ENCODE data around the gene ADCYAP1R1.

ADCYAP1R1 gene

GRCh38 chr7:31105256-31105950 lies 53.3 kb downstream of the ADCYAP1R1 start:
- Mint-ChIP-seq H3K4me3 (no peak overlapping the region), H3K27me3 (ENCODE audit: low read depth) (no peaks in the 10 kb centered on the region), H3K36me3 (ENCODE audit: low read depth) (no peaks in the 10 kb centered on the region), H3K27ac (no peak overlapping the region), H3K4me1 (ENCODE audit: low read depth) (no peaks in the 10 kb centered on the region), H3K9me3 (no peaks in the 10 kb centered on the region)
- DNase-seq (ENCODE audit: low spot score), result no peak

GRCh38 chr7:31106303-31107105 lies 54.4 kb downstream of the ADCYAP1R1 start:
- no peak overlapping the region for H3K4me3 Mint-ChIP-seq
- H3K9me3 Mint-ChIP-seq, result no peaks in the 10 kb centered on the region
- no peaks in the 10 kb centered on the region for H3K4me1 Mint-ChIP-seq (ENCODE audit: low read depth)
- H3K27me3 Mint-ChIP-seq (ENCODE audit: low read depth), result no peaks in the 10 kb centered on the region
- H3K27ac Mint-ChIP-seq, result no peak overlapping the region
- DNase-seq (ENCODE audit: low spot score), result no peak
- H3K36me3 Mint-ChIP-seq (ENCODE audit: low read depth), result no peaks in the 10 kb centered on the region

DNA sequence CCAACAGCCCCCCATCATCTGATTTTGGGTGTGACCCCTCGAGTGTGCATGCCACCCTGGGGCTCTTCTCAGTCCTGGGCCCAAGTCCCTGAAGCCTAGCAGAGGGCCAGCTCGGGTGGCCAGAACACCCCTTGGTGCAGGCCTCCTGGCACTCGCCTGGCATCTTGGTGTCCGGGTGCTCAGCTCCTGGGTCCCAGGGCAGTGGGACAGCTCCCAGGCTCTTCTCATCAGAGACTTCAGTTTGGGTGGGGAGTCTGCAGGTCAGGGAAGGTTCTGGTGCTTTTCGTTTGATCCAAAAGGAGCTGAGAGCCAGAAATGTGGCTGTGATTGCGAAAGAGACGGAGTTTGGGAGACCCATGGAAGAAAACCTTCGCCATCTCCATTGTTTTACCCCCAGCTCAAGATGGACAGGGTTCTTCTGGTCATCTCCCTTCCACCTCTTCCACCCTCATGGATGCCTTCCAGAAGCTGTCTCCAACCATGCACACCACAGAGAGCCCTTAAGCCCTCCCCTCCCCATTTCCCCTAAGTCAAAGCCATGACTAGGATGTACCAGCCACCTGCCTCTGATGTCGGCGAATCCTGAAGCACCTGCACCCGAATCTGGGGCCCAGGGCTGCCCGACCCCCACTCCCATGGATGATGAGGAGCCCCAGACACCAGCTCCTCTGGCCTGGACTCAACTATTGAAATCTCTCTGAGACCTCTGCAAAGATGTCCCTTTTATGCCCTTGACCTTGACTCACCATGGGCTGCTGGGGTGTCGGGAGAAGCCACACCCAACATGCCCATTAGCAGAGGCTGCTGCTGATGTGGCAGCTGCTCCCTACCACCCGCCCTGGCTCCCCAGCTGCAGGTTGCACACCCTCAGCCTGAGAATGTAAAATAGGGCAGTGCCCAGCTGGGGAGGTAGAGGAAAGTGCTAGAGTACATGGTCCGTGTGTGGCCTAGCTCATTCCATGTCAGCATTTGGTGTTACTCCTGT lies 55.3 kb downstream of the ADCYAP1R1 start:
- DNase-seq (ENCODE audit: low spot score), result no peak
- no peak overlapping the region for H3K27ac Mint-ChIP-seq
- no peak overlapping the region for H3K4me3 Mint-ChIP-seq
- no peaks in the 10 kb centered on the region for H3K4me1 Mint-ChIP-seq (ENCODE audit: low read depth)
- H3K27me3 Mint-ChIP-seq (ENCODE audit: low read depth), result no peaks in the 10 kb centered on the region
- no peaks in the 10 kb centered on the region for H3K36me3 Mint-ChIP-seq (ENCODE audit: low read depth)
- H3K9me3 Mint-ChIP-seq, result no peaks in the 10 kb centered on the region

DNA sequence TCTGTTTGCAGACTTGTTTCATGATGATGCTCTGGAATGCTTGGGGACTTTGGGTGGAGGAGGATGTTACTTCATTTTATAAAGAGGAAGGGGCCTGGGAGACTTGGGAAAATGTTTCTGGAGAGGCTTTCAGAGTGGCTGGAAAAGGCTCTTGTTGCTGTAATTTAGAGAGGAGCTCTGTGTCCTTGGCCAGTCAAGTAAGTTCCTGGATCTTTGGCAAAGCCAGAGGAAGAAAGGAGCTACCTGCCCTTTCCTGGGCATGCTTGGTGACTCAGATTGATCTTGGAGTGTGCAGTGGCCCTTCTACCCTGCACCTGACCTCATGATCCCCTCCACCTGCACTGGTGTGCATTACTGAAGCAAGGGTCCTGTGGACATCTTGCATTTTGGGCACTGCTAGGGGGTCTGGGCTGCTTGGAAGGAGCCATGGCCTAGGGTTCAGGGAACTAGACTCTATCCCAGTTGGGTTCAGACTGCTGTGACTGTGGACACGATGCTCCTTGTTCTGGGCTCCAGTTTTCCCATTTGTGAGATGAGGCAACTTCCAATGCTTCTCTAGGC lies 56.1 kb downstream of the ADCYAP1R1 start:
- Mint-ChIP-seq H3K4me3 (no peak overlapping the region), H3K36me3 (ENCODE audit: low read depth) (no peaks in the 10 kb centered on the region), H3K27me3 (ENCODE audit: low read depth) (no peaks in the 10 kb centered on the region), H3K27ac (no peak overlapping the region), H3K4me1 (ENCODE audit: low read depth) (no peaks in the 10 kb centered on the region), H3K9me3 (no peaks in the 10 kb centered on the region)
- DNase-seq (ENCODE audit: low spot score), result no peak

DNA sequence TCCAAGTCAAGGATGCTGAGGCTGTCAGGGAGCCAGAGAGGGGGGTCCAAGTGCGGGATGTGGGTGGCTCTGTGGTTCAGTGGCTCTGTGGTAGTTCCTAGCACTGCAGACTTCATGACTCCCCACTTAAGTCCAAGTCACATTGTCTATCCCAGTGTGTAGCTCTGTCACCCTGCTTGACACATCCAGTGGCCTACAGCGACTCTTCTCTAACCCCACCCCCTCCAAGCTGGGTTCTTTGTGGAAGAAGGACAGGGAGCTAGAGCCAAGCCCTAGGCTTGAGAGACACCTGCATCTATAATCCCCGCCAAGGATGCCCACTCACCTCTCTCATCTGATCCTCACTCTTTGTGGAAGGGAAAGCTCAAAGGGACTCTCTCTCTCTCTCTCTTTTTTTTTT lies 57.6 kb downstream of the ADCYAP1R1 start:
- Mint-ChIP-seq H3K27me3 (ENCODE audit: low read depth) (no peaks in the 10 kb centered on the region), H3K9me3 (no peaks in the 10 kb centered on the region), H3K4me3 (no peak overlapping the region), H3K36me3 (ENCODE audit: low read depth) (no peaks in the 10 kb centered on the region), H3K4me1 (ENCODE audit: low read depth) (no peaks in the 10 kb centered on the region), H3K27ac (no peak overlapping the region)
- no peak for DNase-seq (ENCODE audit: low spot score)

DNA sequence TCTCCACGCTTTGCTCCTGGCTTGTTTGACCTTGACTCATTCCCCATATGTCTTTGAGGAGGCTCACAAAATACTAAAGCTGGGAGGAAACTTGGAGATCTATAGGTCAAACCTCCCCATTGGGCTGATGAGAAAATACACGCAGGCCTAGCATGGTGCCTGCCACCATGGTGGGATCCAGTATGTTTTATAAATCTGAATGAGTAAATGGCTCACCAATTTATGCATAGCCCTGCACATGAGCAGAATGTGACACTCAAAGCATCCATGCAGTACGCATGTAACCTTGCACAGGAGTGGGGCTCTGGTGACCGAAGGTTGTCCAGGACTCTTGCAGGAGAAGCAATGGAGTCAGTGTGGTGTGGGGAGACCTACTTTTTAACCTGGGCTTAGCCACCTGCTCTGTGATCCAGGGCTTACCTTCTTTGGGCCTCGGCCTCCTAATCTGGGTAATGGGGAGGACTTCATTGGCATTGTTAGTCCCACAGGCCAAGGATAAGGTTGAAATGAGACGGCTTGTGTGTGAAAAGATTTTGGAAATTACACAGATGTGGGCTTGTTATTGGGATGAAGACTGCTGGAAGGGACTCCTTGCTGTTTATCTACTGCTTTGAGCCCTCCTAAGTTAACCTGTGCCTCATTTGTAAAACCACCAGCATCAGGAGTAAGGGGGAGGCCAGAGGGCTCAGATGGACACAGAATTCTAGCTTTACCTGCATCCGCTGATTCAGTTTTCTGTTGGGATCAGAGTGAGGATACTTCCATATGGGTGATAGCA lies 58.4 kb downstream of the ADCYAP1R1 start:
- Mint-ChIP-seq H3K4me3 (no peak overlapping the region), H3K4me1 (ENCODE audit: low read depth) (no peaks in the 10 kb centered on the region), H3K9me3 (no peaks in the 10 kb centered on the region), H3K36me3 (ENCODE audit: low read depth) (no peaks in the 10 kb centered on the region), H3K27ac (no peak overlapping the region), H3K27me3 (ENCODE audit: low read depth) (no peaks in the 10 kb centered on the region)
- no peak for DNase-seq (ENCODE audit: low spot score)

DNA sequence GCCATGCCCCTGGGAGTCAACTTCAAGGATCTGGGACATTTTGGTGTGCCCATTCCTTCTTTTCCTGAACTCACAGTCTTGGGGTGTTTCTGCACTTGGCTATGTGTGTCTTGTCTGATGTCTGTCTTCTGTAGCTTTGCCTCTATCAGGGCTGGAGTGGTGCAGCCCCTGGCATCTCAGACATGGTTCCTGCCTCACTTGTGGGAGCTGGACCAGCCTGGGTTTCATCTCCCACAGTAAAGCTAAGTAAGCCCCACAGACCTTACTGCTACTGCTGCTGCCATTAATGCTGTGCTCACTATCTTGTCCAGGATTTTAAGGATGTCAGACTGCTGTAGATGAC lies 59.0 kb downstream of the ADCYAP1R1 start:
- DNase-seq (ENCODE audit: low spot score), result no peak
- H3K36me3 Mint-ChIP-seq (ENCODE audit: low read depth), result no peaks in the 10 kb centered on the region
- H3K4me1 Mint-ChIP-seq (ENCODE audit: low read depth), result no peaks in the 10 kb centered on the region
- H3K27ac Mint-ChIP-seq, result no peak overlapping the region
- no peak overlapping the region for H3K4me3 Mint-ChIP-seq
- no peaks in the 10 kb centered on the region for H3K27me3 Mint-ChIP-seq (ENCODE audit: low read depth)
- H3K9me3 Mint-ChIP-seq, result no peaks in the 10 kb centered on the region

GRCh38 chr7:31113660-31114059 lies 61.6 kb downstream of the ADCYAP1R1 start:
- no peaks in the 10 kb centered on the region for H3K9me3 Mint-ChIP-seq
- no peak overlapping the region for H3K4me3 Mint-ChIP-seq
- H3K4me1 Mint-ChIP-seq (ENCODE audit: low read depth), result no peaks in the 10 kb centered on the region
- no peaks in the 10 kb centered on the region for H3K36me3 Mint-ChIP-seq (ENCODE audit: low read depth)
- no peak overlapping the region for H3K27ac Mint-ChIP-seq
- peaks cover 3% of the 10 kb centered on the region for H3K27me3 Mint-ChIP-seq (ENCODE audit: low read depth)
- DNase-seq (ENCODE audit: low spot score), result no peak

DNA sequence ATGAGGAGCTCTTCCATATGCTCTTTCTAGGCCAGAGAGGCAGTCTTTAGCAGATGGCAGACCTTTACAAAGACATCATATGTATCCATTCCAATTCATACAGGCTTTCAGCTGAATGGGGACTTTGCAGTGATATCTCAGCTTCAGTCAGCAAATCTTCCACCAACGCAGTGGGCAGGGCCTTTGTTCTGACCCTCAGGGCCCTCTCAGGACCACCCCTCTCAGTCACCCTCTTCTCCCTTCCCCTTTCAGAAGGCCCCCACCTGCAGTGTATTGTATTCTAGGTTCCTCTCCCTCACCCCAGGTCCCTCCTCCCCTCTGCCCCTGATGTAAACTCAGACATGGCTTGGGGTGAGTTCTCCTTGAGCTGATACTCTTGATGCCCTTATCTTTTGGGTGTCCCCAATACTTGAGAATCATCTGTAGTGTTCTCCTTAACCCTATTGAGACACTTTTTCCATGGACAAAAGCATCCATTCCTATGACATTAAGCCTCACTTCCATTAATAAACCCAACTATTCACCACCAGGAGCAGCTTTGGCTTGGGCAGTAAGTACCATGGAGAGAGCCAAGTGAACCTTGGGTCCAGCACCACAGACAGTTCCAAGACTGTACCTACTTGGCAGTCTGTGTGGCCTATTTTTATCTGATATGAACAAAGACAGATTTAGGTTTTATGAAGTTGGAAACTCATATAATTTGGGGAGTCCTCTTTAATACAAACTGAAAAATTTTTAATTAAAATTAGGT lies 62.7 kb downstream of the ADCYAP1R1 start:
- H3K4me3 Mint-ChIP-seq, result no peak overlapping the region
- no peak overlapping the region for H3K27ac Mint-ChIP-seq
- DNase-seq (ENCODE audit: low spot score), result no peak
- no peaks in the 10 kb centered on the region for H3K36me3 Mint-ChIP-seq (ENCODE audit: low read depth)
- H3K4me1 Mint-ChIP-seq (ENCODE audit: low read depth), result no peaks in the 10 kb centered on the region
- no peaks in the 10 kb centered on the region for H3K9me3 Mint-ChIP-seq
- H3K27me3 Mint-ChIP-seq (ENCODE audit: low read depth), result peaks cover 3% of the 10 kb centered on the region

DNA sequence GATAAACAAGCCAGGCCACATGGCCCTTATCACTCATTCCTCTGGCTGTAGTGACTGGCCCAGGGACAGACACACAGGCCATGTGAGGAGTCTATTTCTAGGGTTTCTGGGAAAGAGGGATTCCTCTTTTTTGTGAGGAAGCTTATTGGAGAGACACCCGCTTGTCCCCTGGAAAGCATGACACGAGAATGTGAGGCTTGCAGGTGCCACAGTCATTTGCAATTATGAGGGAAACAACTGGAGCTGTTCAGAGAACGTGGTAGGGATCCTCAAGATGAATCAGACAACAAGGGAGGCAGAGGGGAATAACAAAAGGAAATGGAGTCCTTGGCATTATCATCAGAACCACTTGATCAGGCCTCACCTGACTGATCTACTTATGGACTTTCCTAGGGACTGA lies 64.5 kb downstream of the ADCYAP1R1 start:
- Mint-ChIP-seq H3K4me3 (no peak overlapping the region), H3K27ac (no peak overlapping the region), H3K9me3 (no peaks in the 10 kb centered on the region), H3K36me3 (ENCODE audit: low read depth) (no peaks in the 10 kb centered on the region), H3K27me3 (ENCODE audit: low read depth) (peaks cover 8% of the 10 kb centered on the region), H3K4me1 (ENCODE audit: low read depth) (no peaks in the 10 kb centered on the region)
- DNase-seq (ENCODE audit: low spot score), result no peak

DNA sequence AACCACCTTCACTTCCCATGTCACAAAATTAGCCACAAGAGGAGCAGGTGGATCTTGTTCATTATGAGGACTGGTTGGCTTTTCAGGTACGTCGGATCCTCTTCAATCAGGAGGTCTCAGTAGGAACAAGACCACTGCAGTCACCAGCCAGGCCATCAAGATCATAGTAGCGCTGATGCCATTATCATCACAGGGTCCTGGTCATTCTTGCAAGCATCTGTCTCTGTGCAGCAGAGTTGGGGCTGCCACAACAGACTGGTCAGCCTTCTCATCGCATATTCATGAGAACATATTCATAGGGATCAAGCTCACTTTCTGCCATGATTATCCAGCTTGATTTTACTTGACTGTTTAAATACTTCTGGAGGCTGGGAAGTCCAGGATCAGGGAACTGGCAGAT lies 67.1 kb downstream of the ADCYAP1R1 start:
- no peak for DNase-seq (ENCODE audit: low spot score)
- Mint-ChIP-seq H3K4me3 (no peak overlapping the region), H3K9me3 (no peaks in the 10 kb centered on the region), H3K36me3 (ENCODE audit: low read depth) (no peaks in the 10 kb centered on the region), H3K4me1 (ENCODE audit: low read depth) (no peaks in the 10 kb centered on the region), H3K27ac (no peak overlapping the region), H3K27me3 (ENCODE audit: low read depth) (peaks cover 10% of the 10 kb centered on the region)

GRCh38 chr7:31120800-31121513 lies 68.8 kb downstream of the ADCYAP1R1 start:
- no peak for DNase-seq (ENCODE audit: low spot score)
- Mint-ChIP-seq H3K4me1 (ENCODE audit: low read depth) (no peaks in the 10 kb centered on the region), H3K36me3 (ENCODE audit: low read depth) (no peaks in the 10 kb centered on the region), H3K27ac (no peak overlapping the region), H3K4me3 (no peak overlapping the region), H3K27me3 (ENCODE audit: low read depth) (peaks cover 10% of the 10 kb centered on the region), H3K9me3 (no peaks in the 10 kb centered on the region)

All from T-helper 2 cell treated with Interferon-gamma antibody and Interleukin-4, amounts not matched to agents 5 μg/mL and 100 μg/mL, for 36 hours (primary cell).